Measurements from ENCODE around the gene TM9SF1.

GRCh38 chr14:24179294-24179960, 15.8 kb downstream of the TM9SF1 start:
- no peak for TF ChIP-seq CTCF (IDR thresholded peaks at IDR 0.05; ENCODE audit: low read length)
- no peak for TF ChIP-seq EZH2phosphoT487 (IDR thresholded peaks at IDR 0.05; ENCODE audit: low read length)
